ENCODE measurements around the gene GNAQ.

GNAQ gene

DNA sequence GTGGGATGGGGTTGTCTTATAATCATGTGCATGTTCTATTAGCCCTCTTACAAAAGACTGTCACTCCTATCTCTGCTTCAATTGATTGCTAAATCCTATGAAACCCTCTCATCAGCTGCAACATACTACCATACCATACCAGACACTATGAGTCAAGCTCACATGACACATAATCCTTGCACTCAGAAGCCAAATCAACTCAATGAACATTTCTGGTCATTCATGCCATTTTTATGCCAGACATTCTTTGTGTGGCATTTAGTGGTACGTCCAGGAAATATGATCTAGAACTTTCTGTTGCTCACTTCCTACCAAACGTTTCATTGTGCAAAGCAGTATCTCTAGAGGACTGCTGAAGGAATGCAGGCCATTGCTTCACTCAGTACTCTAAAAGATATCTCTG lies 224.3 kb downstream of the GNAQ start:
- peak overlapping the region; percentile 85 for H3K27ac ChIP-seq
- peak; percentile 81 for DNase-seq (ENCODE audit: low read depth, low spot score)

DNA sequence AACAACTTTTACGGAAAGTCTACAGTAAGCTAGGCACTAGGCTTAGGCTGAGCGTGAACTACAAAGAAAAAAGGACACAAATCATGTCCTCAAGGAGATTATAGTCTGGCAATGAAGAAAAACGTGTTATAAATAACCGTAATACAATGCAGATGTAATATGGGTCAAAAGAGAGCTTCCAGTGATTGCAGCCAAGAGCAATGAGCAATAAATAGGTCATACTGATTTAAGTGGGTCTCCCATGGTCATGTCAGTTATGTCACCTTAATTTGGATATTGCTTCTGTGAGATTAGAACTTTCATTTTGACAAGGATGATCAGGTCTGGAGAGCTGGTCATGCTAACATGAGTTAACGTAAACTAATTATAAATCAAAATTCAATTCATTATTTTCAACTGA lies 224.9 kb downstream of the GNAQ start:
- H3K27ac ChIP-seq: peak overlapping the region; percentile 85
- no peak for DNase-seq (ENCODE audit: low read depth, low spot score)

GRCh38 chr9:77805810-77806209 lies 225.8 kb downstream of the GNAQ start:
- no peak overlapping the region for H3K27ac ChIP-seq
- DNase-seq (ENCODE audit: low read depth, low spot score): no peak

DNA sequence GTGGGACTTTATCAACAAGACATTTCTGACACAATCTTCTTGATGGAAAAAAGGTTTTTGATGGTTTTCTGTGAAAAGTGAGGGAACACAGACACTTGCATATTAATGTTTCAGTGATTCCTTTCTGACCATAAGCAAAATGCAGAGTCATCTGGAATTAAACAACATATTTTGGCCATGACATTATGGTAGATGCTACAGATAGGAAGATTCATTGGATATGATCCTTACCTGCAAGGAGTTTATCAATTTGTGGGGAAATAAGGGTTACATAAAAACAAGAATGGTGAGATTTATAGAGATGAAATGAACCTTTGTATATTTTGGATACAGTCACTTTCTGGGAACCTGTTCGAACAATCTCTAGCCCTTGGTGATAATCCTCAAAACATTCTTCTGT lies 228.2 kb downstream of the GNAQ start:
- no peak overlapping the region for H3K27ac ChIP-seq
- no peak for DNase-seq (ENCODE audit: low read depth, low spot score)

GRCh38 chr9:77802515-77803293 lies 228.9 kb downstream of the GNAQ start:
- no peak overlapping the region for H3K27ac ChIP-seq
- no peak for DNase-seq (ENCODE audit: low read depth, low spot score)

DNA sequence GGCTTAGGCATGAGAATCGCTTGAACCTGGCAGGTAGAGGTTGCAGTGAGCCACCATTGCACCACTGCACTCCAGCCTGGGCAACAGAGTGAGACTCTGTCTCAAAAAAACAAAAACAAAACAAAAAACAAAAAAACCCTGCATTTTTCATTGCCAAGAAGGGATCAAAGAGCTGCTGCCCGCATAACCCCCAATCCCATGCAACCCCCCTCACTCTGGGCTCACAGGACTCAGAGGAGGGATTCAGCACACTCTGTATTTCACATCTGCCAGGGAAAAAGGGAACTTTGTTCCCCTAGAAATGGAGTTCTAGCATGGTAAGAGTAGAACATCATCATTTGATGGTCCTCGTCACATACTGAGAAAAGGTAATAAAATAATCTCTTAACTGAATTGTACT lies 229.5 kb downstream of the GNAQ start:
- DNase-seq (ENCODE audit: low read depth, low spot score): no peak
- H3K27ac ChIP-seq: no peak overlapping the region

GRCh38 chr9:77800924-77801551 lies 230.6 kb downstream of the GNAQ start:
- no peak overlapping the region for H3K27ac ChIP-seq
- no peak for DNase-seq (ENCODE audit: low read depth, low spot score)

GRCh38 chr9:77798140-77798539 lies 233.5 kb downstream of the GNAQ start:
- no peak overlapping the region for H3K27ac ChIP-seq
- no peak for DNase-seq (ENCODE audit: low read depth, low spot score)

- DNase-seq (ENCODE audit: low read depth, low spot score): no peak
- no peak overlapping the region for H3K27ac ChIP-seq
Measured at GRCh38 chr9:77794985-77795384, 236.6 kb downstream of the GNAQ start.

GRCh38 chr9:77793849-77794248 lies 237.8 kb downstream of the GNAQ start:
- peak overlapping the region; percentile 31 for H3K27ac ChIP-seq
- peak; percentile 22 for DNase-seq (ENCODE audit: low read depth, low spot score)

DNA sequence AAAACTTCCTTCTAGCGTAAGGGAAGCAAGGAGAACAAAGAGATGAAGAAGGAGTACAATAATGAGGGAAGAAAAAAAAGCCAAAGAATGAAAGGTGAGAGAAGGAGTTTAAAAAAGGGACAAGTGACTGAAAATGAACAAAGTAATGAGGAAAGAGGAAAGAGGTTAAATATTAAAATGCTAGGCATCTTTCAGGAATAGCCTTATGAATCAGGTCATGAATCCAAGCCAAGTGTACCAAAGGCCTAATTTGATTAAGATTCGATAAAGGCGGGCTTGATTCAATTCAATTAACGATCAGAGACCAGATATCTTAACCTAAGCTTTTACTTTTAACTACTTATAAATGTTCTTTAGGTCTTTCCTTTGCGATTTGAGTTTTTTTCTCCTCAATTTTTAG lies 241.7 kb downstream of the GNAQ start:
- no peak for DNase-seq (ENCODE audit: low read depth, low spot score)
- H3K27ac ChIP-seq: no peak overlapping the region

GRCh38 chr9:77785341-77785740 lies 246.3 kb downstream of the GNAQ start:
- no peak for DNase-seq (ENCODE audit: low read depth, low spot score)
- no peak overlapping the region for H3K27ac ChIP-seq

DNA sequence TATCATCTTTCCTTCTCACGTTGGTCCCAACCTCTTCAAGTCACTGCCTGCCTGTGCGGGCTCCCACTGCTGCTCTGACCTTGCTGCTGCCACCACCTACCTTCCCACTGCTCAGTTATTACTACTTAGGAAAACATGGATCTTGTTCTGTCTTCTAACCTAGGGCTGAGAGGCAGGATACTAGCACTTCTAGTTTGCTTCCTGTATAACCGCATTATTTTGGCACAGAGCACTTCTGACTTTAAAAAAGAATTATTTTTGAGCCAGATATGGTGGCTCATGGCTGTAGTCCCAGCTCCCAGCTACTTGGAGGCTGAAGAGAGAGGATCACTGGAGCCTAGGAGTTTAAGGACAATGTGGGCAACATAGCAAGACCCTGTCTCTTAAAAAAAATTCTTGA lies 248.1 kb downstream of the GNAQ start:
- no peak overlapping the region for H3K27ac ChIP-seq
- no peak for DNase-seq (ENCODE audit: low read depth, low spot score)

- no peak overlapping the region for H3K27ac ChIP-seq
- DNase-seq (ENCODE audit: low read depth, low spot score): no peak
Measured at GRCh38 chr9:77779010-77779409, 252.6 kb downstream of the GNAQ start.

DNA sequence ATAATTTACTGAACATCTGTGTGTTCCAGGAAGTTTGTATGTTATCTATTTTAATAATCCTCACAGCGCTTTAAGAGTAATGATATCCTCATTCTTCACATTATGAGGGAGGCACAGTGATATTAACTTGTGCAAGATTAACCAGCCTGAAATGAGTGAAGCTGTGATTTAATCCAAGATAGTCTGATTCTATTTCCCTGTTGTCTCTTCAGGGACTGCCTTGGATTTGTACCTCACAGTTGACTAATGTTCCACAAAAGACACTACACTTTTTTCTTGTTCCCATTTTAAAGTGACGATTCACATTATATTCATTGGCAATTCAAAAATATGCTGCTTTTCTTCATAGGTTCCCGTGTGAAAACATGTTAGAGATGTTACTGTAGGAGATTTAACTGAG lies 258.2 kb downstream of the GNAQ start:
- H3K27ac ChIP-seq: no peak overlapping the region
- DNase-seq (ENCODE audit: low read depth, low spot score): no peak

GRCh38 chr9:77772646-77773045 lies 259.0 kb downstream of the GNAQ start:
- DNase-seq (ENCODE audit: low read depth, low spot score): no peak
- no peak overlapping the region for H3K27ac ChIP-seq

DNA sequence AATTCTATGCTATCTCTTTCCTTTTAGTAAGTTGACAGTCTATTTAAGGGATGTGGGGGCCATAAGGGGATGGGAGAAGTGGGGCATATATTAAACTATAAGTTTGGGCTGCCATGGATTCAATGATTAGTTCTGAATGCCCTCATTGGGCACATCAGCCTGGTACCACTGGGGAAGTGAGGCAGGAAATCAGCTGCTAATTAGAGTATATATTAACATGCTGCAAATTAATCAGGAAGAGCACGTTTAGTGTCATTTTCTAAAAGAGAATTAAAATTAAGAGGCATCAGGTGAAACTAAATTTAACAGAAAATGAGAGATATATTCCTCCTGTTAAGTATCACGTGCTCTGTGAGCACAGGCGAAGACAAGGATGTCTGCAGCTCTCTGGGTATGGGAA lies 260.4 kb downstream of the GNAQ start:
- no peak overlapping the region for H3K27ac ChIP-seq
- no peak for DNase-seq (ENCODE audit: low read depth, low spot score)

GRCh38 chr9:77770340-77770739 lies 261.3 kb downstream of the GNAQ start:
- H3K27ac ChIP-seq: no peak overlapping the region
- DNase-seq (ENCODE audit: low read depth, low spot score): no peak

- no peak overlapping the region for H3K27ac ChIP-seq
- DNase-seq (ENCODE audit: low read depth, low spot score): no peak
Measured at GRCh38 chr9:77769246-77769645, 262.4 kb downstream of the GNAQ start.

GRCh38 chr9:77766587-77766986 lies 265.0 kb downstream of the GNAQ start:
- no peak for DNase-seq (ENCODE audit: low read depth, low spot score)
- no peak overlapping the region for H3K27ac ChIP-seq

- no peak overlapping the region for H3K27ac ChIP-seq
- DNase-seq (ENCODE audit: low read depth, low spot score): no peak
Measured at GRCh38 chr9:77765781-77766259, 265.8 kb downstream of the GNAQ start.
